HG02885 (cell line): ENCODE results near the gene FLRT3.

Source experiments
- ATAC-seq: cut with Tn5 transposase; IDR thresholded peaks from one replicate; pipeline ENCODE4 v1.9.1; 2021; ENCODE audit warnings: mild to moderate bottlenecking; ENCODE audit not compliant: unreplicated experiment, poor library complexity

FLRT3 gene

DNA sequence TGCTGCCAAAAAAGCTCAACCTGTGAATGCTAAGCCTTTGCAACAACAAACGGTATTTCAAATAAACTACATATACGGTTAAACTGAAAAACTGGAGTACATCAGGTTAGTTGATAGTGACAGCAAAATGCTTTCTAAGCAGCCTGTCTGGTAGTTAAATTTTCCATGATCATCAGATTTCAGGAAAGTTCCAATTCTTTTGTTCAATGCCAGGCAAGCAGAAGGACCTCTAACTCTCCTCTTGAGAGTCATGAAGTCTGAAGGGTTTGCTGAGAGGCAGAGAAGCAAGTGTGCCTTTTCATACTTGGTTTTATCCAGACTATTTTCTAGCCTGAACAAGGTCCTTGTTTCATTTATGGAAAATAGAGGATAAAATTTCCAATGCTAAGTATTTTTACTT is 4.5 kb downstream of the FLRT3 start:
- ATAC-seq = no peak

DNA sequence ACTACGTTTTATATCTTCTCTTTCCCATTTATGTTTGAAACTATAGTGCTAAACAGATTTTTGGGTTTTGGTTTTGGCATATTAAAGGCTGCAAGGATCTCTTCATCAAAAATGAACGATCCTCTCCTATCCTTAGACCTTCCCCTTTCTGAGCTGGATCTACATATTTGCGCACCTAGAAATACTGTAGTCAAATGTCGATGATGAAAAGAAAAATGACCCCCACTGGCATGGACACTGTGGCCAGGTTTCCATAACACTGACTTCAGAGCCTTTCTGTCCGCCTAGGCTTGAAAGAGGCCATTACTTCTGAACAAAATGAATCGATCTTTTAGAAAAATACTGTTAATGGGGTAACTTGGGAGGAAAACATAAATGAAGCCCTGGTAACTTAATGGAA is 5.8 kb downstream of the FLRT3 start:
- ATAC-seq = no peak

DNA sequence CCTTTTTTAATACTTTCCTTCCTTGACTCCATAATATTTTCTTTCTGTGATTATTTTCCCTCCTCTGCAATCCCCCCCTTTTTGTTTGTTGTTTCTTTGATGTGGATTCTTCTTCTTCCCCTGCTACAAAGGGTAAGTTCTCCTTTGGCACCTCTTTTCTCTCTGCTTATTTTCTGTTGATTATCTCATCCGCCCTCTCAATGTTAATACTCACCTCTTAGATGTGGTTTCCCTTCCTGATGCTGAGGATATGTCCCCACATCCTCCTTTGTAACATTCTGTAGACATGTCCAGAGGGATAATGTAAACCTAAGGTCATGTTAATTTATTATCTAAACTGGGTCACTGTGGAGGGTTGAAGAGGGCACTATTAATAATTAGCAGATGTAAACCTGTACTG is 17.7 kb downstream of the FLRT3 start:
- ATAC-seq = no peak

DNA sequence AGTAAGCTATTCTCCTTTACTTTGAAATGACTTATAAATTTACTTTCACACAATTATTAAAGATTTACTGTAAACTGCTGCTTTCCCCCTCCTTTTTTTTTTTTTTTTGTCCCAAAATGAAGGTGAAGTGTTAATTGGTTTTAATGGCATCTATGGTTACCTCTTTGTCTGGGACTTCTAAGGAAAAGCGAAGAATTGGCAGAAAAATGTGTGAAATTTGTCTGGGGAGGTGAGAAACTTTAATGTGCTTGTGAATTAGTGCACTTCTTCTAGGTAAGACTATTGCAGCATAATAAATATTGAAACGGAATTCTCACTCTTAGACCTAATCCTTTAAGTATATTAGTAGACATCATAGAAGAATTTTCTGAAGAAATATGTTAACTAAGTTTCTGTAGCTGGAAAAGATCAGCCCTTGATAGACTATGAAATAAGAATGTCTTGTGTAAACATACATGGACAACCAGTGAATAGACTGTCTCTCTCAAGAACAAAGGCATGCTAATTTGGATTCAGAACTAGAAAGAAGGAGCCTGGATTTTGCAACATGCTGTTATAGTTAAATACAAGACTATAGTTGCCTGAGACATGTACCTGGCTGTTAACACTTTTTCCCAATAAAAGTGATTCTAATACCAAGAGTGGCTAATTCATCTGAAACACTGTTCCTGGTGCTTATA is 23.9 kb downstream of the FLRT3 start:
- no peak for ATAC-seq

DNA sequence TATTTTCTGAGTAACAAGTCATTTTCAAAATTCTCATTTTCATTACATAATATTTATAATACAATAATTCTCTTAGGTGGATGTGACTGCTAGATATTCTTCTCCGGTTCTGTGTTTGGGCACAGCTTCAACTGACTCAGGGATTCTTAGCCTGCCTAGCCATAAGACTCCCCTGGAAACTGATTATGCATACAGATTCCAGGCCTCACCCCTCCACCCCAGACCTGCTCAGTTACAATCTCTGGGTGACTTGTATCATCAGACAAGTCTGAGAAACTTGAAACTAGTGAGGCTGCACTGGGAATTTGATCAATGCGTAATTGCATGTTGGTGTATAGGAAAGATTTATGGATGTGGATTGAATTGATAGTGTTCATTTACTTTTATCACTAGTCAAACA is 25.4 kb downstream of the FLRT3 start:
- ATAC-seq = no peak

DNA sequence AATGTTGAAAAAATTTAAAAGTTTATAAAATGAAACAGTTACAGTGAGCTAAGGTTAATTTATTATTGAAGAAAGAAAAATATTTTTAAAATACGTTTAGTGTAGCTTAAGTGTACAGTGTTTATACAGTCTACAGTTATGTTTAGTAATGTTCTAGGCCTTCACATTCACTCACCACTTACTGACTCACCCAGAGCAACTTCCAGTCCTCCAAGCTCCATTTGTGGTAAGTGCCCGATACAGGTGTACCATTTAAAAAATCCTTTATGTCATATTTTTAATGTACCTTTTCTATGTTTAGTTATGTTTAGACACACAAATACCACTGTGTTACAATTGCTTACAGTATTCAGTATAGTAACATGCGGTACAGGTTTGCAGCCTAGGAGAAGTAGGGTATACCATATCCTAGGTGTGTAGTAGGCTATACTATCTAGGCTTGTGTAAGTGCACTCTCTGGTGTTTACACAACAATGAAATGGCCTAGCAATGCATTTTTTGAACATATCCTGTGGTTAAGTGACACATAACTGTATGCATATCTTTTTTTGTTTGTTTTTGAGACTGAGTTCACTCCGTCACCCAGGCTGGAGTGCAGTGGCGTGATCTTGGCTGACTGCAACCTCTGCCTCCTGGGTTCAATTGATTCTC is 26.3 kb downstream of the FLRT3 start:
- no peak for ATAC-seq

DNA sequence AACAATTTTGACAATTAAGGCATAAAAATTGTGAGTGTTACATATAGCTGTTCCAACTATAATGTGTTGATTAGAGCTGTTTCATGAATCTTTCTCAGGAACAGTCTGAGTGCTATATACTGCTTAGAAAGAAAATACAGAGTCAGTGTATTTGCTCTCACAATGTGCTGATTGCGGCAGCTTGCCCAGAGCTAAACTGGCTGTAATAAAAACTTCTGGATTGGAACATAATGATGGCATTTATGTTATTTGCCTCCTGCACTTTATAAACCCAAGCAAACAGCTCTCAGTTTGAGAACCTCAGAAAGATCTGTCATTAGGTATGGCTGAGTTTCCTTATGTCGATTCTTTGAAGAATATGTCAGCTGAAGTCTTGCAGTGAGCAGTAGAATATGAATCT is 29.5 kb downstream of the FLRT3 start:
- no peak for ATAC-seq

DNA sequence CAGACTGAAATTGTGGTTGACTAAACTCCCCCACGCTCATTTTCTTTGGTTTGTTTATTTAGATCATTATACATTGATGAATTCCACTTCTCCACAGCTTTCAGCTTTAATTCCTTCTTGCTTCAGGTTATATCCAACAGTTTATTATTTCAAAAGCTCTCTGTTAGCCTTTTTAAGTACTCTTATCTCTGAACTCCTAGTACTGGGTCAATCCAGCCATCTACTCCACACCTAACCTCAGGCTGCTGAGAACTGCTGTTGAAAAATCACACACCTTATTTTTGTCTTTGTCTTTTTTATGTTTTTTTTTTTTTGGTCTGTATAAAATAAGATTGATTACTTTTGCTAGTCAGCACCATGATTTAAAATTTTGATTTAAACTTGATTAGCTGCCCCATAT is 32.9 kb downstream of the FLRT3 start:
- ATAC-seq = no peak

DNA sequence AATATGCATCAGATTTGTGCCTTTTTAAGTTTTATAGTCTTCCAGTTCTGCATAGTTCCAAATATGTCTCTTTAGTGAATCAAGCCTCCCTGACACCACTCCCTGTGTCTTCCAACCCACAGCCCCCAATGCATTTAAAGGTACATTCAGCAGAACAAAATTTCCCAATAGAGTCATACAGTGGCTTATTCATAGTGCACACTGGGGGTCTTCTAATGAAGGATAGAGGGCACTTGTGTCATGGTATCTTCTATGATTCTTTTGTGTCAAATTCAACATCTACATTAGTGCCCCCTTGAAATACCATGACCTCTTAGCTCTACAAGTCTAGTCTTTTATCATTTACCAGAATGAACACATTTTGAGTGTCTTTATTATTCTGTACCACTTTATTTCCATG is 33.8 kb downstream of the FLRT3 start:
- ATAC-seq = no peak

DNA sequence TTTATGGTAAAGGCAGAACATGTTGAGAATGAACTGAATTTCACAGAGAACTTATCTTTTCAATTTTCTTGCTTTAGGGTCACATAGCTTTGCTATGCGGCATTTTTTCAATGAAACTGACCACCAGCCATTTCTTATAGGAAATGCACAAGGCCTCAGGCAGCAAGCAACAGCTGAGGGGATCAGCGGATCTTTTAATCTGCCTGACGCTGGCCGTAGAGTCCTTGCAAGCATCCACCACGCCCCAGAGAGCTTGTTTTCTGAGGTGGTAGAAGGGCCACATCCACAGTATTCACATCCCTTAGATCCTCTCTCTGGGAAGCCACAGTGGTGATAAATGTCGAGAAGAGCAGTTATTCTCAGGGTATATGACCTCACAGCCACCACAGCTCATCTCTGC is 34.3 kb downstream of the FLRT3 start:
- ATAC-seq = no peak

DNA sequence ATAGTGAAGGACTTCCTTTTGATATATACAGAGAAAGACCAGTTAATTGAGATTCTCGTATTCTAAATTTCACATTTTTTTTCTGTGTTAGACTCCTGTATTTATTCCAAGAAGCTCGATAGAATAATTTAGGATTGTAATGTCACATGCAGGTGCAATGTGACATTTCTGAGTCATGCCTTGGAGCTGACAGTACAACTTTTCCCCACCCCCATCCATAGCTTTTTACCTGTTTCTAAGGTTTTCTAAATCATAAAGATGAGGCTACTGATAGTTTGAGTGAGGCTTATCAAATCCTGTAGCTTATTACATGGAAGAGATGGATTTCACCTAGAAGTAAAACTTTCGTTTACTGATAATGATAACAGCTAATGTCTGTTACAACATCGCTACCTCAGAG is 37.6 kb downstream of the FLRT3 start:
- ATAC-seq = no peak

DNA sequence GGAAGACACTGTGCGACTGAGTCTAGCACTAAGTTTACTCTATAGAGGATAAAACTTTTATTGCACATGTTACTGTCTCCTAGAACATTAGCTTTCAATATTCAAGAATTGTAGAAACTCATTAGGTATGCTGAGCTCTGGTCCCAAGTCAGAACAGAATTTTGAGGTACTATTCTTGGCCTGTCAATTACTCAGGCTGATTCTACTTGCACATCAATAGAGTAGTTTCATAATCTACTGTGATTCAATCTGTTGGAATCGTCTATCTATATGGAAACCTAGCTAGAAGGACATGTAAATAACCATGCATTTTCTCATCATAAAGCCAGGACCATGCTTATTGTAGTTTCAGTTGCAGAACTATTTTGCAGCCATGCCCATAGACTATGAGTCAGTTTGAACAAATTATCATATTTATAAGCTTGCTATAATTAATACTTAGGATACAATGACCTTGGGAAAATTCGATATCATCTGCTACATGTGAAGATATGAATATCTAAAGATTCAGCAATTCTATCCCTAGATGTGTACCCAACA is 41.6 kb downstream of the FLRT3 start:
- ATAC-seq = no peak

DNA sequence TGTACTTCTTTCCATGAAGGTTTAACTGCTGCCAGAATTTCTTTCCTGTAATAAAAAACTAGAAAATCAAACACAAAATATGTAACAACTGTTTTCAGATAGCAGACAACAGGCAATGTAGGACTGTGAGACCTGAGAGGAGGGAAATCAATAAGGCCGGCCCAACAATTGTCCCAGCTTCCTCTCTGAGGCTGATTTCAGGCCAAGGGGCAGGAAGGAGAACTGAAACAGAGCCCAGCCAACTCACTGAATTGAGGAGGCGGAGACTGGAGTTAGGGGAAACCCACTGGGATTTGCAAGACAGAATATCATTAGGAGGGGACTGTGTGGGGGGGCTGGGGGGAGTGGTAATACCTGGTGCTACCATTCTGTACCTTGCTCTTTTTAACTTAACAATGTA is 42.2 kb downstream of the FLRT3 start:
- ATAC-seq = no peak

DNA sequence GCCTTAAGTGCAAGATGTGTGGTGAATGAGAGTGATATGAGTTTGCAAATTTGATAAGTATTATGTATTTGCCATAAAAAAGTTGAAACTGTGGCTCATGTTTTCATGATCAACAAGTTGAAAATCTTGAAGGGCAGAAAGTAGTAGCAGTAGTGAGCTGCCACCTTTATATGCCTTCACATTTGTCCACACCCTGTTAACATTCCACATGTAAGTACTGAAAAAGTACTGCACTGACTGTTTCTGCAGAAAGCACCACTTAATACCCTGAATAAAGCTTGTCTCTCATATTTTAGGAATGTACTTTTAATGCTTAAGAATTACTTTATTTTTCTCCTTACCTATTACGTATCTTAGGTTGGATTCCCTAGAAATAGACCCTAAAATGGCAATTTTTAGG is 45.9 kb downstream of the FLRT3 start:
- ATAC-seq = no peak

DNA sequence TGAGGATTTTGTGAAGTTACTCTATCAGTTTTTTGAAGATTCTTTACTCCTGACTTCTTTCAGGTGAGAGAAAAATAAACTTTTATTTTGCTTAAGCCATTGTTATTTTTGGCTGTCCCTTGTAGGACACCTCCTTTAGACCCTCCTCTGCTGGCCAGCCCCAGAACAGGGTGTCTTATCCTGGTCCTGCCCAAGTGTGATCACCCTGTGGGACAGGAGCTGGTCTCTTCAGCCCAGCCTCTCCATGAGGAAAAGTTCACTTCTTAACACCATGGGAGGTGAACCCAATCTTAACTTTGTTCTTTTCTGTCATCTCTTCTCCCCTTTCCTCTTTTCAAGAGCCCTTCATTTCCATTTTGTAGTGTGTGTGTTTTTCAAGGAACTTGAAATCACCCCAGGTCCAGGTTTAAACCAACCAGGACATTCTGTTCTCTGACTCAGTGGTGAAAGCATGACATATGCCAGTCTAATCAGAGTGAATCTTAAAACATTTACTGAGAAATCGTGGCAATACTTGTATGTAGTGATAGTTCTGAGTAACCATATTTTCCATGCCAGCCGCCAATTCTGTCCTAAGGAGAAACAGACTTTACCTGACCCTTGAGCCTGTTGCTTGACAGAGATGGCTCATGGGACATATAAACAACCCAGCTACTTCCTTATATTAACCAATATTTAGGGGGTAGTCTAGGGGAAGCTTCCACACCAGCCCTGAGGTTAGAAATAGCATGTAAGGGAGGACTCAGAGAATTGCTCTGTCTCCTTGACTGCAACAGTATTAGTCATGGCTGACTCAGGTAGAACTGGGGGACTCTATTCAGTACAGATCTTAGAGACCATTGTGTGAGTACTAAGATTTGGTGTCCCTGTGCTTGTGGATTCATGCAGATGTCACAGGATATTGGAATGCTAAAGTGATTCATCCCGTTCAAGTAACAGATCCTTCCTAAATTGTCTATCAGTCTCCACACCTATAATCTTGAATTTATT is 48.8 kb downstream of the FLRT3 start:
- ATAC-seq = no peak

DNA sequence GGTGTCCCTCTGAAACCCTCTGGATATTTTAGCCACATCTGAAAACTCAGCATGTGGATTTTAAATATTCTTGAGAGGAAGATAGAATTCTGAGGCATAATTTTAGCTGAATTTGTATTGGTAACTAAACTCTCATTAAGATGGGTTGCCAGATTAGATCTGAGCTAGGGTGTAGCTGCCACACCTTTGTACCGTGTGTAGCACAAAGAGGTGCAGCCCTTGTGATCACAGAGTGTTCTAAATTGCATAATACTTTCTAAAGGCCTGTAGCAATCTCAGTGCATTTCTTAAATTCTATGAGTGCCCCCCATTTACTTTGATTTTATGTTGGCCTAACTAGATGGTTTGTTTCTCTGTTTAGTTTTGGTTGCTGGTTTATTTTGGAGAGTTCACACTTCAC is 53.0 kb downstream of the FLRT3 start:
- ATAC-seq = no peak

DNA sequence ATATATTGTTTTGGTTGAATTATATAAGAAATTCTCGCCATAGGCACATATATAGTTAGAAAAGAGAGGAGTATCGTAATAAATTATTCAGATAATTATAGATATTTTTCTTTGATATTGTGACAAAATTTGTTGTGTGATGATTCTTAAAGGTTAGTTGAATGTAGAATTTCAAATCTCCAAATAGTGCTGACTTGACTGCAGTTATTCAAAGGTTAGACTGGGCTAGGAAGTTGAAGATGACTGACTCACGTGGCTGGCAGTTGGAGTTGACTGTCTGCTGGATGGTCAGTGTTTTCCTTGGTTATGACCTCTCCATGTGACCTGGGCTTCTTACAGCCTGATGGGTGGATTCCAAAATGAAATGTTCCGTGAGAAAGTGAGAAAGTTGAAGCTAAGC is 55.3 kb downstream of the FLRT3 start:
- no peak for ATAC-seq
